Measurements from ENCODE around the gene TTLL11.
"Not testable (repeated sequence)": the region's sequence is repeated elsewhere in the genome, so short reads cannot be mapped to it uniquely, and the experiment has no call there.

The TTLL11 gene

DNA sequence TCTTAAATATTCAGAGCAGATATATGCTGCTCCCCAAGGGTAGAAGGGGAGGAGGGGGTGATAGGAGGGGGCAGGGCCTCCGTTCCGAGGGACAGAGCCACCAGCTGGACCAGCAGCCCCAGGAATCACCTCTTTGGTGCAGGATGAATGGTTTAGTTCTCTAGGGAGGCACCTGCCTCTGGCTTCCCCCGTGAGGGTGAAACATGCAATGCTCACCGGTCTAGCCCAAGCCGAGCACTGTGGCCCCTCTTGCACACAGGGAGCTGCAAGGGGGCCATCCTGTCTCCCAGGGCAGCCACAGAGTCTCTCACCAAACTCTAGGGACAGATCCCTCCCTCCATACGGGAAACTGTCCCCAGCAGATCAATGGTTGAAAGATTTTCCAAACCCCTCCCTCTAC, 278.0 kb downstream of the TTLL11 start:
- no peak for DNase-seq (ENCODE audit: low spot score)

DNA sequence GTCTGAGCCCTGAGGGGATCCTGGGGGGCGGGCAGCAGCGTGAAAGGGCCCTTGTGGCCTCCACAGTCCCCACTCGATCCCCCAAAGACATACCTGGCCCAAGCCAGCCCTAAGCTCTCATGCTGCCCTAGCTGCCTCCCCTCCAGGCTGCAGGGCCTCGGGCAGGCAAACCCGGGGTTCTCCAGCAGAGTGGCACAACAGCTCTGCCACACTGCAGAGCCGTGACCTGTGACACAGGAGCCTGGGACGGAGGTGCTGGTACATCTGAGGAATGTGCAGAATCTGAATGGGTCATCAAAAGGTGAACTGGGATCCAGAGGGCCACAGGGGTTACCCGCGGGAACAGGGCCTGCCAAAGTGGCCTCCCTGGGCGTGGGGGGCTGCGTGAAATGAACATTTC, 278.5 kb downstream of the TTLL11 start:
- DNase-seq (ENCODE audit: low spot score): no peak

DNA sequence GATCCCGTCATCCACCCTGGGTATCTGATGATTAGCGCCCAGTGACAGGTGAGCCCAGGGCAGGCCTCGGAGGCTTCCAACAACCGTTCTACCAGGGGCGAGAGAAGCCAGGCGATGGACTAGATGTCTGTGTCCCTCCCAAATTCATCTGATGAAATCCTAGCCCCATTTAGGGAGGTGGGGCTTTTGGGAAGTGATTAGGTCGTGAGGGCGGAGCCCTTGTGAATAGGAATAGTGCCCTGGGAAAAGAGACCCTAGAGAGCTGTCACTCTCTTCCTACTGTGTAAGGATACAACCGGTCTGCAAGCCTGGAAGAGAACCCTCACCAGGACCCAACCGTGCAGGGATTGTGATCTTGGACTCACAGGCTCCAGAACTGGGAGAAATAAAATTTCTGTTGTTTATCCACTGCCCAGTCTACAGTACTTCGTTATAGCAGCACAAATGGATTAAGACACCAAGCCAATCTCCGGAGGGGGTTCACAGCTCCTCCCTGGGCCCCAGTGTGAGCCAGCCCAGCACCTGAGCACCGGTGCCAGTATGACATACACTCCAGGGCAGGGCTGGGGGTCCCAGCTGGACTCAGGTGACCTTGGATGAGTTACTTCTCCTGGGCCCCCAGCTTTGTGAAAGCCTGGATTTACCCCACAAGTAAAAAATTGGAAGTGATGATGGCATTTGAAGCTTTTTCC, 279.4 kb downstream of the TTLL11 start:
- no peak for DNase-seq (ENCODE audit: low spot score)

DNA sequence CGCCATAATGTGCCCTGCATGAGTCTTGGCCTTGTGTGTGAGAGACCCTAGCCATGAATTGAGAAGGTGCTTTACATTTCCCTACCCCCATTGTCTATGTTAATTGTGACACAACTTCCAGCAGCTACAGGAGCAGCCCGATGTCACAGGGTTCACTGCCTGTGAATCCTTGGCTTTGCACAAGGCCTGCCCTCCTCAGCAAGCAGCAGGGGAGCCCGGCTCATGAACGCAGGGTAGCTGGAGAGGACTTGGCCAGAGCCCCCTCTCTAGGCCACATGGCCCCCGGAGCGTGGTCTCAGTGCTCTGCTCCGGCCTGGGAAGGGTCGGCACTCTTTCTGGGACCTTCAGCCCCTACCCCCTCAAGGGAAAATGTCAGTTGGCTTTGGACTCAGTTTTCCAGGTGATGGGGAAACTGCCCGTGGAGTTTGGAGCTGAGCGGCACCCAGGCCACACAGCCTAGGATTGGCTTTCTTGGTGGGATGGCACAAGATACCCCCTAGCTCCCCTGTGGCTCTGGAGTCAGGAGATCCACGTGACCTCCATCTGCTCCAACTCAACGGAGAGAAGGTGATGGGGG, 280.9 kb downstream of the TTLL11 start:
- DNase-seq (ENCODE audit: low spot score): no peak

DNA sequence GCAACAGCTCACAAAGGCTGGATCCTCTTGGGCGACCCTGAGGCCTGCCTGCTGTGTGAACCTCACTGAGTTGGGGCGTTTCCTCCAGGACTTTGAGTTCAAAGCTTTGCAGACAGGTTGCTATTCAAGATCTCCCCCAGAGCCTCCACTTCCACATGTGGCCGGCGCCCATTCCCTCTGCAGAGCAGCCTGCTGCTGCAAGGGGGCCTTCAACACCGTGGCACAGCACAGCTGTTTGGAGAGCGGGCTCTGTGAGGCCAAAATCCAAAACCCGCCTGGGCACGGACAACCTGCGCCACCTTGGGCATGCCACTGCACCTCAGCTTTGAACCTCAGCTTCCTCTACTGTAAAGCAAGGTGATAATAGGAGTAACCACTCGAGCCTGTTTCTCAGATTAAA, 281.4 kb downstream of the TTLL11 start:
- no peak for DNase-seq (ENCODE audit: low spot score)

DNA sequence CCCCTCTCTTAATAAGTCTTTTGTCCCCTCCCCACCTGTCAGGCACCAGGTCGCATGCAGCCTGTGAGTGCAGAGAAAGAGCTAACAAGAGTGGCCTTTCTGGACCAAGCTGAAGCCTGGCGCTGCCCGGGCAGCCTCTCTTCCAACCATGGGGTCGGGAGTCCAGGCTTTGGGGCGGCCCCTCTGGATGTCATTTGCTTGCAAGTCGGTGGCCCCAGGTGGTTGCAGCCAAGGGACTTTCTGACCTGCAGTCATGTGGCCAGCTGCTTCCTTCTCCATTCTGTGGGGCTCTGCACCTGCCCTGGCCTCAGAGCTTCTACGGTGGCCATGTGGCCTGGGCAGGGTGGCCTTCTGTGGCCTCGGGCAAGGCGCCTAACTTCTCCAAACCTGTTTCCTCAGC, 282.0 kb downstream of the TTLL11 start:
- no peak for DNase-seq (ENCODE audit: low spot score)

DNA sequence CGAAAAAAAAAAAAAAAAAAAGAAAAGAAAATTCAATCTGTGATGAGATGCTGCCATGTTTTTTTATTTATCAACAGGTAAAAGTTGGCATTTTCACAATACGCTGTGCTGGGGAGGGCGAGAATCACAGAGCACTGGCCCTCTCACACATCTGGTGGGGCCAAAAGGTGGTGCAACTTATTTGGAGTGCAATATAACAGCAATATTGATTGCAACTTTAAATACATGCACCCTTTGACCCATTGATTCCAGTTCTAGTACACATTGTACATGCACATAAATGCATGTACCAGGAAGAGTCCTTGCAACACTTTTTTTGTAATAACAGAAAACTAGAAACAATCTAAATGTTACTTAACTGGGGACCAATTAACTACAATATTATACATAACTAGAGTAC, 282.6 kb downstream of the TTLL11 start:
- no peak for DNase-seq (ENCODE audit: low spot score)

DNA sequence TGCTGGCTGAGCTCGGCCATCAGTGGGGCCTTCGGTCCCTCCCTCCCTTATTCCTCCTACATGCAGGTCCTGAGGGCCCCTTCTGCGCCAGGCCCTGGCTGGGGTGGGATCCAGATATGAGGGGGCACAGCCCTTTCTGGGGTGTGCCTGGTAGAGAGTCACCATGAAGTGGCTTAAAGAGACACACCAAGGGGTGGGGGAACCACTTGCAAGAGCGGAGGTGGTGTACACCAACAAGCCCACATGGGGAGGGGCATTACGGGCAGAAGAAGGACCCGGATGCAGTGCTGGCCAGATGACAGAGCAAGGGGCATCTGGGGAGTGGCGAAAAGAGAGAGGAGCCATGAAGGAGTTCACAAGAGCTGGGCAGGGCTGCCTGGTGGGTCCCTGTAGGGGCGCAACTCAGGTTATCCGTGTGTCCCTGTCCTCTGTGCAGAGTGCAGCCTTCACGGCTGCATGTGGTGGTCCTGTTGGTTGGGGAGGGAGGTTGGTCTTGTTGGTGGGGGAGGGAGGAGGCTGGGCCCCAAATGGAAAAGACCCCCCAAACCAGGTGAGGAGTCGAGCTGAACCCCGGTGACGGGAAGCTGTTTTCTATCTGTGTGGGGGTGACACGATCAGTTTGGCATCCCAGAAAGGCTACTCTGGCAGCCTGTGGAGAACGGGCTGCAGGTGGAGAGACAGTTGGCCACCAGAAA, 283.6 kb downstream of the TTLL11 start:
- DNase-seq (ENCODE audit: low spot score): no peak

DNA sequence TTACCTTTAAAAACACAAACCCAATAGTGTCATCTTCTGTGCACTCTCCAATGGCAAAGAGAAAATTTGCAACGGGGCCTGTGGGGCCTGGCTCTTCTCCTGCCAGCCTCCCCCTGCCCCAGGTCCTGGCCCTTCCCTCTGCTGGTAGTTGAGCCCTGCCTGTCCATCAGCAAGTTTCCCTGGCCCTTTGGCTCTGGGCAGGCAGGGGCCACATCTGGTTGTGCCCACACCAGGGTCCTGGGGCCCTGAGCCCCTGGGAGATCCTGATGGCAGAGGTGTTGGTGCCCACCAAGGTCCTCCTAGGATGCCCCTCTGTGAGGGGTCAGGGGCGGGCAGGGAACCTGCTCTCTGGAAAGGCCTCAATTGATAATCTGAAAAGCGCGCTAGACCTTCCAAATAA, 284.3 kb downstream of the TTLL11 start:
- DNase-seq (ENCODE audit: low spot score): no peak

DNA sequence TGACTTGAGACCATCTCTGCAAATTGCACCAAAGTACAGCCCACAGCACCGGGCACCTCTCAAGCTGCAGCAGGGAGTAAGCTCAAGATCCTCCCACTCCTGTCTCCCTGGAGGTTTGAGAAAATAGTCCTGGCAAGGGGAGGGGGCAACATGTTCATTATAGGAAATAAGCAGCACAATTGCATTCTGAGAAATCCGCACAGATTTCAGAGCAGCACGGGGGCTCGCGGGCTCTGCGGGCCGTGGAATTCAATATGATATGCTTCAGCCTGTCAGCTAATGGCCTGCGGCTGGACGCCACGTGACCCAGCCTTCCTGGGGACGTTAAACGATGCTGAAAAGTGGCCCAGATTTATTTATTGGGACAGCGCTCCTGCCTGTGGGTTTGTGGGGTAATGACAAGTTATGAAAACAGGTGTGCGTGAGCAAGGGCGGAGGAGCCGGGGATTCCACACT, 285.3 kb downstream of the TTLL11 start:
- no peak for DNase-seq (ENCODE audit: low spot score)

DNA sequence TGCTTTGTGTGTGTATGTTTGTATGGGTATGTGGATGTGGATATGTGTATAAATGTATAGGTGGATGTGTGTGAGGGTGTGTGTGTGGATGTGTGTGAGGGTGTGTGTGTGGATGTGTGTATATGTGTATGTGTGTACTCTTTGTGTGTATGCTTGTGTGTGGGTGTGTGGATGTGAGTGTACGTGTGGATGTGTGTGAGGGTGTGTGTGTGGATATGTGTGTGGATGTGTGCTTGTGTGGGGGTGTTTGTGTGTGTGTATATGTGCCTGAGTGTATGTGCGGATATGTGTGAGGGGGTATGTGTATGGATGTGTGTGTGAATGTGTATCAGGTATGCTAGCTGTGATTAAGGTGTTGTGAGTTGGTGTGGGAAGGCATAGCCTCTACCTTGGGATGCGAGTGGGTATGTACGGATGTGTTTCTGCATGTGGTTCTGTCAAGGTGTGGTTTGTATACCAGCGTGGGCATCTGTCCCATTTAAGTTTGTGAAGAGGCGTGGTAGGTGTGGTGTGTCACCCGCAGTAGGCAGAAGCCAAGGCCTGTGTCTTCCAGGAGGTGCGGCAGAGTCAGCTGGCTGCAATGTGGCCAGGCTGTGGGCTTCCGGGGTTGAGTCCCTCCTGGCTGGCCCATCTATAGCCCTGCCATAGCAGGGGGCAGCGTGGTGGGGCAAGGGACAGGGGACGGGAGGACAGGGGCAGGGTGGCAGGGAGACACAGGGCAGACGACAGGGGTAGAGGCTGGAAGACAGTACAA, 285.9 kb downstream of the TTLL11 start:
- DNase-seq (ENCODE audit: low spot score): no peak

DNA sequence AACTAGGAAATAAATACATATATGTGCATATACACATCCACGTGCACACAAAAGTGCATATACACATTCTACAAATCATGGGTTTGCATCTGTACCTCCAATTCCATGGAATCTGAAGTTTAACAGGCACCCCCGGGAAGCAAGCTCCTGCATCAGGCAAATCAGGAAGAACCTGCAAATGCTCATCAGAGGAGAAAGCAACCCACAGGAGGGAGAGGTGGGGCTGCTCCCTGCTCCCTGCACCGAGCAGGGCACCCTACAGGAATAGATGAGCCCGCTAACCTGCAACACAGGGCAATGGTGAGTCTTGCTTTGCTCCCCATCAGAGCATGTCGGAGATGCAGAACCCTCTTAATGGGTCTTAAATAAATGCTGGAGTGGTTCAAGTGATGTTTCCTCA, 290.4 kb downstream of the TTLL11 start:
- no peak for DNase-seq (ENCODE audit: low spot score)

DNA sequence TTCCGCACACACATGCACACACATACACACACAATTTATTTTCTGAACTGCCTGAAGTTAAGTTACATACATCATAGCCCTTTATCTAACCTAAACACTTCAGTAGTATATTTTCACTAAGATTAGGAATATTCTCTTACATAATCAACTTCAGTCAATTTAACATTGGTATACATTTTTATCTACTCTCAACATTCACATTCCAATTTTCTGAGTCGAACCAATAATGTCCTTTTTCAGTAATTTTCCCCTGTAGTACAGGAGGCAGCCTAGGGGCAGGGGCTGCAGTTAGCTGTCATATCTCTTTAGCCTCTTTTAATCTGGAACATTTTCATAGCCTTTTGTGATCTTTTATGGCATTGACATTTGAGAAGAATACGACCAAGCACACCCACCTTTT, 291.5 kb downstream of the TTLL11 start:
- no peak for DNase-seq (ENCODE audit: low spot score)

DNA sequence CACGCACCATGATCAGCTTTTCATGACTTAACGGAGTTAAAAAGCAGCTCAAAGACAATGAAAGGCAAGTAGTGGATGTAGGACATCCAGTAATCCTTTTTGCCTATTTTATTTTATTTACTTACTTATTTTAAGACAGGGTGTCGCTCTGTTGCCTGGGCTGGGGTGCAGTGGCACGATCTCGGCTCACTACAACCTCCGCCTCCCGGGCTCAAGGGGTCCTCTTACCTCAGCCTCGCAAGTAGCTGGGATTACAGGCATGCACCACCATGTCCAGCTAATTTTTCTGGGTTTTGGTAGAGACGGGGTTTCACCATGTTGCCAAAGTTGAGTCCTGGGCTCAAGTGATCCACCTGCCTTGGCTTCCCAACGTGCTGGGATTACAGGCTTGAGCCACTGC, 292.7 kb downstream of the TTLL11 start:
- no peak for DNase-seq (ENCODE audit: low spot score)

DNA sequence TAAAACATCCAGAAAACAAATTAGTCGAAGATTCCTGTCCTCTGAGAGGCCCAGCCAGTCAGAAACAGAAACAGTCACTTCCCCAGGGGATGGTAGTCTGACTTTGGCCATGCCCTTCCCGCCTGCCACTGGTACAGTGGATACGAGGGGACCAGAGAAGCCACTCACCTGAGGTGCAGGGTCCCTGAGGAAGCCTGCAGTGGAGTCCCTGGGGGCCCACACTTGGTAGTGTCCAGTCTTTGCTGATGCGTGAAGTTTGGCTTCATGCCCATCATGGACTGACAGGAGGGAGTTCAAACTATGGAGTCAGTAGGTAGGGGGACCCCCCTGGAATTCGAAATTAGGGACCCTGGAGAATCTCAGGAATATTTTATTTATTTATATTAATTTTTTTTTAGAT, 294.2 kb downstream of the TTLL11 start:
- no peak for DNase-seq (ENCODE audit: low spot score)

DNA sequence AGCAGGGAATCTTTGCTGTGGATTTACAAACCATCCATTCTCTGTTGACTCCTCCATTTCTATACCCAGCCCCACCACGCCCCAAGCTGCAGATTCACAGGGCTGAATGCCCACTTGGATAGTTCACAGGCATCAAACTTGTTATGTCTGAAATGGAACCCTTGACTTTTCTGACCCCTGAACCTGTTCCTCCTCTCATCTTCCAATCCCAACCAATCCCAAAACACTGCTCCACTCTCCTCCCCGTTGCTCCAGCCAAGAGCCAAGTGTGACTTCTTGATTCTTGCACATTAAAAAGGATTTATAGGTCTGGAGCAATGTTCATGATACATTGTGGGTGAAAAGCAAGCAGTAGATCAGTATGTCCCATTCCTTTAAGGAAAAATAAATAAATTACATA, 296.0 kb downstream of the TTLL11 start:
- no peak for DNase-seq (ENCODE audit: low spot score)

DNA sequence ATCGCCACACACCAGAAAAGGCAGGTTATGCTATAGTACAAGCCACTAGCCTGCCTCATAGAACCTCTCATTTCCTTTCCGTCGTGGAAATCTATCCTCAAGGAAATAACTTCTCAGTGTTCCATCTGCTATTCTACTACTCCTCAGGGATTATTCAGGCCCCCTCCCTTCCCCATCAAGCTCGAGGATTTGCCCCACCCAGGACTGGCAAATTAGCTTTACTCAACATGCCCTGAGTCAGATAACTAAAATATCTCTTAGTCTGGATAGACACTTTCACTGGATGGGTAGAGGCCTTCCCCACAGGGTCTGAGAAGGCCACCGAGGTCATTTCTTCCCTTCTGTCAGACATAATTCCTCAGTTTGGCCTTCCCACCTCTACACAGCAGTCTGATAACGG, 298.8 kb downstream of the TTLL11 start:
- not testable (repeated sequence) for DNase-seq (ENCODE audit: low spot score)

DNA sequence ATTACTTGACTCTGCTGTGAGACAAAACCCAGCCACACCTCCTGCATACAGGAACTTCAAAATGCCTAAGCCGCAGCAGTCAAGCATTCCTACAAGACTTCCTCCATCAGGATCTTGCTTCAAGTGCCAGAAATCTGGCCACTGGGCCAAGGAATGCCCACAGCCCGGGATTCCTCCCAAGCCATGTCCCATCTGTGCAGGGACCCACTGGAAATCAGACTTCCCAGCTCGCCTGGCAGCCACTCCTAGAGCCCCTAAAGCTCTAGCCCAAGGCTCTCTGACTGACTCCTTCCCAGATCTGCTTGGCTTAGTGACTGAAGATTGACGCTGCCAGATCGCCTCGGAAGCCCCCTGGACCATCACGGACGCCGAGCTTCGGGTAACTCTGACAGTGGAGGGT, 300.6 kb downstream of the TTLL11 start:
- DNase-seq (ENCODE audit: low spot score): not testable (repeated sequence)

DNA sequence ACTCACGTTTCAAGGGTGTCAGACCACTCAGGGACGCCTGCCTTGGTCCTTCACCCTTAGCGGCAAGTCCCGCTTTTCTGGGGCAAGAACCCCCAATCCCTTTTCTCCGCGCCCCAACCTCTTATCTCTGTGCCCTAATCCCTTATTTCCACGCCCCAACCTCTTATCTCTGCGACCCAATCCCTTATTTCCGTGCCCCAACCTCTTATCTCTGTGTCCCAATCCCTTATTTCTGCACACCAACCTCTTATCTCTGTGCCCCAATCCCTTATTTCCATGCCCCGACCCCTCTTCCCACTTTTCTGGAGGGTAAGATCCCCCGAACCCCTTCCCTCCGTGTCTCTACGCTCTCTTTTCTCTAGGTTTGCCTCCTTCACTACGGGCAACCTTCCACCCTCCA, 302.3 kb downstream of the TTLL11 start:
- DNase-seq (ENCODE audit: low spot score): no peak

DNA sequence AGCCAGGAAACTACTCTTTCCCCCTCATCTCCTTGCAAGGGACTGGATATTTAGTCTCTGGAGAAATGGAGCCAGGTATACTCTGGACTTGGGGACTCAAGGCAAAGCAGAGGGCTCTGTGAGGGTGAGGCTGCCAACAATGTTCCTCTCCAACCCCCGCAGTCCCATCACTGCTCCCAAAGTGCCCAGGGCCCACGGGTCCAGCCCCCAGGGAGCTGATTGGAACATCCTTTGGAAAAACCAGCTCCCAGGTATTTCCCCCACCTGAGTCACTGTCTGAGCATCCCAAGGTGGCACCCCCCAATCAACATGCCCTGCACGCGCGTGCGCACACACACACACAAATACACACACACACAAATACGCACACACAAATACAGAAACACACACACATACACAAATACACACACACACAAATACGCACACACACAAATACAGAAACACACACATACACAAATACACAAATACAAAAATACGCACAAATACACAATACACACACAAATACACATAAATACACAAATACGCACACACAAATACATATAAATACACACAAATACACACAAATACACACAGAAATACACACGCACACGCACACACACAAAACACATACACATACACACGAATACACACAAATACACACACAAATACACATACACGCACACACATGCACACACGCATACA, 304.3 kb downstream of the TTLL11 start:
- DNase-seq (ENCODE audit: low spot score): no peak

DNA sequence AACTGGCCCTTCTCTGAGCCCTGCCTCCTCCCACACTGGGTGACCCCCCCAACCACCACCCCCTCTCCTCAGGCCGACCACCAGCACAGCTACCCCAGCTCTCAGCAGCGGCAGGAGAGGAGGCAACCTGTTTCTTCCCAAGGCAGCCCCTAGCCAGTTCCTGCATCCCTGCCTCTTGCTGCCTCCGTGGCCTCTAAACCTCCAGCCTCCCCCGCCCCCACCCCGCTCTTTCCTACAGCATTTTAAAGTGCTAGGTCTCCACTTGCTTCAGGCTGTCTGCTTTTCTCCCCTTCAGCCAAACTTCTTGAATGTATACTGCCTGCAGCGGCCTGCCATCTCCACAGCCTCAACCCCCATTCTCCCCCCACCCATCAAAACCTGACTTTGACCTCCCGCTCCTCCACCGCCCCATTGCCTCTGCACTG, 306.1 kb downstream of the TTLL11 start:
- DNase-seq (ENCODE audit: low spot score): peak; percentile 55

DNA sequence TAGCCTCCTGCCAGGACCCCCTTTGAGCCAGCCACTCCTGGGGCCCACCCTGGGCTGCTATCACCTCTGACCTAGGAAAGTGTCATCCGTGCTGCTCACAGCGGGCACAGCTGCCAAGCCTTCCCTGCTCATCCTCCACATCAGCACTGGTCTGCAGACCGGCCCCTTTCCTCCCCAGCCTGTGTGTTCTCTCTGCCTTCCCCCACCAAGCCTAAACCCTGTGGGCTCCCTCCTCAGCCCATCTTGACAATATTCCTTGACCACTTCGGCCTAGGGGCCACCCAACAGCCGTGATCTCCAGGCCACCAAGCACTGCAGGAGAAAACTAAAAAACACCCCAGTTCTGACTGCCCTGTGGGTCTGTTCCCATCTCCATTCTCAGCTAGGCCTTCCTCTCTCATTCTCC, 306.6 kb downstream of the TTLL11 start:
- DNase-seq (ENCODE audit: low spot score): peak; percentile 55
